HG02852 (cell line): ENCODE results near the gene MAT2A.
"Not testable (repeated sequence)": the region's sequence is repeated elsewhere in the genome, so short reads cannot be mapped to it uniquely, and the experiment has no call there.

ENCODE experiments used
- ATAC-seq: cut with Tn5 transposase; IDR thresholded peaks from one replicate; pipeline ENCODE4 v1.9.1; 2021; ENCODE audit warnings: mild to moderate bottlenecking, moderate library complexity; ENCODE audit not compliant: unreplicated experiment

MAT2A gene

GRCh38 chr2:85547089-85547858, 8.3 kb downstream of the MAT2A start:
- ATAC-seq: no peak

- ATAC-seq: no peak
Observed at GRCh38 chr2:85547859-85548607, 9.1 kb downstream of the MAT2A start.

- no peak for ATAC-seq
Observed at GRCh38 chr2:85548608-85548900, 9.6 kb downstream of the MAT2A start.

GRCh38 chr2:85549095-85549494, 10.1 kb downstream of the MAT2A start:
- ATAC-seq: no peak

GRCh38 chr2:85549826-85550225, 10.9 kb downstream of the MAT2A start:
- no peak for ATAC-seq

- ATAC-seq: no peak
Observed at GRCh38 chr2:85550486-85550885, 11.5 kb downstream of the MAT2A start.

GRCh38 chr2:85551698-85552678, 13.0 kb downstream of the MAT2A start:
- peak; percentile 89 for ATAC-seq

- no peak for ATAC-seq
Observed at GRCh38 chr2:85553184-85553583, 14.2 kb downstream of the MAT2A start.

- no peak for ATAC-seq
Observed at GRCh38 chr2:85554980-85555612, 16.1 kb downstream of the MAT2A start.

GRCh38 chr2:85557130-85557529, 18.2 kb downstream of the MAT2A start:
- no peak for ATAC-seq

GRCh38 chr2:85558160-85558559, 19.2 kb downstream of the MAT2A start:
- no peak for ATAC-seq

GRCh38 chr2:85560403-85560726, 21.4 kb downstream of the MAT2A start:
- ATAC-seq: not testable (repeated sequence)

GRCh38 chr2:85560812-85561279, 21.9 kb downstream of the MAT2A start:
- peak; percentile 26 for ATAC-seq

GRCh38 chr2:85561280-85562212, 22.6 kb downstream of the MAT2A start, which contains the start of gene GGCX:
Gene GGCX, minus strand, starts transcription at chr2:85561493. Its CDS starts 65 bp downstream, at chr2:85561428.
- peak; percentile 94 for ATAC-seq

GRCh38 chr2:85564144-85564563, 25.2 kb downstream of the MAT2A start:
- ATAC-seq: no peak

- no peak for ATAC-seq
Observed at GRCh38 chr2:85566265-85566664, 27.3 kb downstream of the MAT2A start.

- no peak for ATAC-seq
Observed at GRCh38 chr2:85575739-85576138, 36.8 kb downstream of the MAT2A start.

- ATAC-seq: no peak
Observed at GRCh38 chr2:85577063-85577385, 38.1 kb downstream of the MAT2A start.

- ATAC-seq: peak; percentile 76
Observed at GRCh38 chr2:85577386-85578242, 38.6 kb downstream of the MAT2A start, which contains the start of gene VAMP8. Gene VAMP8, plus strand, starts transcription at chr2:85577586. Its CDS starts 61 bp downstream, at chr2:85577647.
